Stimulated activated naive CD8-positive, alpha-beta T cell treated with anti-CD3 and anti-CD28 coated beads, Interleukin-15, Interleukin-2, amounts not matched to agents 100 ng/mL and 50 ng/mL, for 24 hours (primary cell): Measurements from ENCODE around the gene CYP27C1.
"Not testable (repeated sequence)": the region's sequence is repeated elsewhere in the genome, so short reads cannot be mapped to it uniquely, and the experiment has no call there.

Experiments used
- H3K27ac Mint-ChIP-seq: one replicate; pipeline ENCODE4 v1.8.0; 2021; ENCODE audit warnings: mild to moderate bottlenecking, mixed read lengths
- H3K27me3 Mint-ChIP-seq: one replicate; pipeline ENCODE4 v1.8.0; 2021; ENCODE audit warnings: mixed read lengths
- H3K36me3 Mint-ChIP-seq: one replicate; pipeline ENCODE4 v1.8.0; 2021; ENCODE audit warnings: low read depth, mixed read lengths
- H3K4me1 Mint-ChIP-seq: one replicate; pipeline ENCODE4 v1.8.0; 2021; ENCODE audit warnings: low read depth, mixed read lengths
- H3K4me3 Mint-ChIP-seq: one replicate; pipeline ENCODE4 v1.8.0; 2021; ENCODE audit warnings: mild to moderate bottlenecking, mixed read lengths
- H3K9me3 Mint-ChIP-seq: one replicate; pipeline ENCODE4 v1.8.0; 2021; ENCODE audit warnings: mixed read lengths

Gene CYP27C1

GRCh38 chr2:127214201-127214600 is 5.9 kb downstream of the CYP27C1 start:
- peaks cover 13% of the 10 kb centered on the region for H3K4me1 Mint-ChIP-seq
- peaks cover 10% of the 10 kb centered on the region for H3K9me3 Mint-ChIP-seq
- H3K36me3 Mint-ChIP-seq, H3K4me3 Mint-ChIP-seq, H3K27ac Mint-ChIP-seq: not testable (repeated sequence)
- H3K27me3 Mint-ChIP-seq, result peaks cover 74% of the 10 kb centered on the region

DNA sequence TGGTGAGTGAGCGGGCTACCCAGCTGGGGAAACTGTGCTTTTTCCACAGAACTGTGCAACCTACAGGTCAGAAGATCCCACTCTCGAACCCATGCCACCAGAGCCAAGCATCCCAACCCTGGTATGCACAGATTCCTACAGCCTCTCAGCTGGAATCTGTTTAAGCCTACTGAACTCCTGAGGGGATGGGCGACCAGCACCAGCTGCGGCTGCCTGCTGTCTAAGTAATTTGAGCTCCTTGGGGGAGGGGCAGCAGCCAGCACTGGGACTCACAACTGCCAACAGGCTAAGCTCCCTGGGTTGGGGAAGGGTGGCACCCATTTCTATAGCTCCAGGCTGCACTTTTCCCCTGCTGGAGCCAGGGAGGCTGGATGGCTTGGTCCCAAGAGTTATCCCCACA is 11.8 kb downstream of the CYP27C1 start:
- Mint-ChIP-seq H3K9me3 (no peaks in the 10 kb centered on the region), H3K27me3 (peaks cover 47% of the 10 kb centered on the region), H3K27ac (no peak overlapping the region), H3K36me3 (no peaks in the 10 kb centered on the region), H3K4me3 (no peak overlapping the region), H3K4me1 (no peaks in the 10 kb centered on the region)

DNA sequence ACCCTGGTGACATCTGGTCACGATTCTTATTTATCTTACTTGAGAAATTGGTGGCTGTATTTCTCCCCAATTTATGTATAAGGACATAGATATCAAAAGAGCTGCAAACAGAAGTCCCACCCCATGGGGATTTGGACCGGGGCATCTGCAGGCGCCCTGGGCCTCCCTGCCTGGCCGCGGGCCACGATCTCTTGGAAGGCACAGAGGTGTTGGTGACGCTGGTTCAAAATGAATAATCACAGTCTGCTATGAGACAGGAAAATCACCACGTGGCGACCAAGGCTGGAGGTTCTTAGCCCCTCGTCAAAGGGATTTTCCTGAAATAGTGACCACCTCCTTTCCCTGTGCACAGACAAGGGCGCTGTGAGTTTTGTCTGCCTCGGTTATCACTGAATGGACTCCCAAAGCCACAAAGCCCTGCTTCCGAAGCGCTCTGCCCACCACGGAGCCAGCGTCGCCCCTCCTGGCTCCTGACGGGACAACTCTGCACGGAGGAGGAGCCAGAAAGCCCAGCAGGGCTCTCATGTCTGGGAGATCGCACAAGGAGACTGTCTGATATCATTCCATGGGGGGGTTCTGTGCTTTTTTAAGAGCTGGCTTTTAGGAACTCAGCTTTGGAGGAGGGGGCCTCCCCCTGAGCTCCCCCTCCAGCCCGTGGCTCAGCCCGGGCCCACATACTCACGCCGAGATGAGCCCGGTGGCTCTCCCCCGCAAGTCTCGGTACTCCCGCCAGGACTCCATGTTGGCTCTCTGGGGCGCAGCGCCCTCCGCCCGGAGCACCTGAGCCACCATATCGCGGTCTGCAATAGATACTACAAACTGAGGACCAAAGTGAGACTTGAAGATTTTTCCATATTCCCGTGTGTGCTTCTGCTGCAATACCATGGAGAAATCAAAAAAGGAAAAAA is 14.6 kb downstream of the CYP27C1 start:
- Mint-ChIP-seq H3K4me3 (no peak overlapping the region), H3K27me3 (peaks cover 26% of the 10 kb centered on the region), H3K9me3 (no peaks in the 10 kb centered on the region), H3K4me1 (no peaks in the 10 kb centered on the region), H3K27ac (no peak overlapping the region), H3K36me3 (no peaks in the 10 kb centered on the region)

GRCh38 chr2:127201452-127201851 is 18.6 kb downstream of the CYP27C1 start:
- Mint-ChIP-seq H3K4me1 (no peaks in the 10 kb centered on the region), H3K4me3 (no peak overlapping the region), H3K9me3 (no peaks in the 10 kb centered on the region), H3K27ac (no peak overlapping the region), H3K27me3 (peaks cover 6% of the 10 kb centered on the region), H3K36me3 (no peaks in the 10 kb centered on the region)

DNA sequence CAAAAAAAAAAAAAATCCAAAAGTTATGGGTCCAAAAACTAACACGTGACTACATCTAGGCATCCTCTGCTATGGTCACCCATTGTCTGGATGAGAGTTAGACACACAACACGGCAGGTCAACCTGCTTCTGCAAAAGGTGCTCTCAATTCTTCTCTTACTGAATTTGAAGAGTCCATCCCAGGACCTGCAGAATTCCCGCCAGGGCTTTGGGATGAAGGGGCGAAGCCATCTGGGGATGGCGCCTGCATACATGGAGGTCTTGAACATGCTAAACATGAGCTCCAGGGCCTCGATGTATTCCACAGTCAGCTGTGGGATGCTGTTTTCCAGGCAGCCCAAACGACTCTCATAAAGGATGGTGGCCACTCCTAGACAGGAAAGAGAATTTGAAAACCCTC is 19.1 kb downstream of the CYP27C1 start:
- no peak overlapping the region for H3K4me3 Mint-ChIP-seq
- no peaks in the 10 kb centered on the region for H3K4me1 Mint-ChIP-seq
- H3K27ac Mint-ChIP-seq, result no peak overlapping the region
- peaks cover 5% of the 10 kb centered on the region for H3K27me3 Mint-ChIP-seq
- H3K9me3 Mint-ChIP-seq, result no peaks in the 10 kb centered on the region
- H3K36me3 Mint-ChIP-seq, result no peaks in the 10 kb centered on the region

DNA sequence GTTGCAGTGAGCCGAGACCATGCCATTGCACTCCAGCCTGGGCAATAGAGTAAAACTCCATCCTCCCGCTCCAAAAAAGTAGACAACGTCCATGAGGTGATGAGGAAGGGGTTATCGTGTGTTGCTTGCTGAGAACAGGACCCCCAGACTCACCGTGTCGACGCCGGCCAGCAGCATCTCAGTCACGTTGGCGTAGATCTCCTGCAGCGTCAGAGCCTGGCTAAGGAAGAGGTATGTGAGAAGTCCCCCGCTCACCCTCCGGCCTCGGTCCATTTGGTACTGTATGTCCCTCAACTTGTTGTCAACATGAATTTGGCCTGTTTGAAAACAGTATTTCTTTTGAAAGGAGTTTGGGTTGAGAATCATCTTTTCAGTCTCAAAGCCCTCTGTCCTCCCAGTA is 20.9 kb downstream of the CYP27C1 start:
- H3K27me3 Mint-ChIP-seq, result peaks cover 5% of the 10 kb centered on the region
- no peak overlapping the region for H3K4me3 Mint-ChIP-seq
- no peaks in the 10 kb centered on the region for H3K4me1 Mint-ChIP-seq
- H3K9me3 Mint-ChIP-seq, result no peaks in the 10 kb centered on the region
- no peaks in the 10 kb centered on the region for H3K36me3 Mint-ChIP-seq
- no peak overlapping the region for H3K27ac Mint-ChIP-seq

DNA sequence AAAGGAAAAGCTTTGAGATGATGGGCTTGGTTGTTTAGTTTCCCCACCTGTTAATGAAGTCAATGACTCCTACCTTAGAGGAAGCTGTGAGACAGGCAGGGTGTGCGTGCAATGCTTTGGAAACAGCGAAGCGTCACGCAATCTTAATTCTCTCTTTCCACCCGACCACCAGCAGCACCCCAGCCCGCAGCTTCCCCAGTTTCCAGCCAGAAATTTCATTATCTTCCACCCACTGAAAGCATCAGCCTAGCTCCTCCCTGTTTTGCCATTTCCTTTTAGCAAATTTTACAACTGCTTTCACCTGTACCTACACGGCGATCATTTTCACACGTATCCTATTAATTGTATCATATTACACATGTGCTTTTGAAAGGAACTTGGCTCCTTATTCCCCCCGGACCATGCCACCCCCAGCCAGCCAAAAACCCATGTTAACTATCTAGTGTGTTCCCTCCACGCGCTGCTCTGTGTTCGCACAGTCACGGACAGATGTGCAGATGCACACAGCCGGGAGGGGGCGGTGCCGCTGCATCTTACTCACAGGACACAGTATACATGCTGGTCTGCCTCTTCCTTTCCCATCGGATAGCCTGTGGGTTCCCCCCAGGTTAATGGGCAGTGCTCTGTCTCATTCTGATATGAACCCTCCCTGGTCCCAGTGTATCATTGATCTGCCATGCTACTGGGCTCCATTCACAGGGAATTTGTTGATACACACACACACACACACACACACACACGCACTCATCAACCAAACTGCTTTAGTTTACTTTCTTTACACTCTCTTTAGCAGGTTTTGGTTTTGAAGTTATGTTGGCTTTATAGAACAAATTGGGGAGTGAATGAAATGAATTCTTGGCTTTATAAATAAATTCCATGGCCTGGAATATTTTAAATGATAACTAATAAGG is 22.4 kb downstream of the CYP27C1 start:
- Mint-ChIP-seq H3K4me3 (peak overlapping the region; percentile 71), H3K4me1 (no peaks in the 10 kb centered on the region), H3K36me3 (no peaks in the 10 kb centered on the region), H3K27ac (peak overlapping the region; percentile 17), H3K27me3 (no peaks in the 10 kb centered on the region), H3K9me3 (no peaks in the 10 kb centered on the region)

GRCh38 chr2:127196998-127197397 is 23.1 kb downstream of the CYP27C1 start:
- no peaks in the 10 kb centered on the region for H3K27me3 Mint-ChIP-seq
- H3K36me3 Mint-ChIP-seq, result no peaks in the 10 kb centered on the region
- H3K27ac Mint-ChIP-seq, result no peak overlapping the region
- no peak overlapping the region for H3K4me3 Mint-ChIP-seq
- H3K9me3 Mint-ChIP-seq, result no peaks in the 10 kb centered on the region
- no peaks in the 10 kb centered on the region for H3K4me1 Mint-ChIP-seq

GRCh38 chr2:127196549-127196948 is 23.6 kb downstream of the CYP27C1 start:
- Mint-ChIP-seq H3K4me1 (no peaks in the 10 kb centered on the region), H3K9me3 (no peaks in the 10 kb centered on the region), H3K27me3 (no peaks in the 10 kb centered on the region), H3K27ac (no peak overlapping the region), H3K4me3 (no peak overlapping the region), H3K36me3 (no peaks in the 10 kb centered on the region)

GRCh38 chr2:127195140-127196074 is 24.7 kb downstream of the CYP27C1 start:
- Mint-ChIP-seq H3K9me3 (no peaks in the 10 kb centered on the region), H3K4me3 (no peak overlapping the region), H3K27ac (no peak overlapping the region), H3K36me3 (no peaks in the 10 kb centered on the region), H3K27me3 (no peaks in the 10 kb centered on the region), H3K4me1 (no peaks in the 10 kb centered on the region)

DNA sequence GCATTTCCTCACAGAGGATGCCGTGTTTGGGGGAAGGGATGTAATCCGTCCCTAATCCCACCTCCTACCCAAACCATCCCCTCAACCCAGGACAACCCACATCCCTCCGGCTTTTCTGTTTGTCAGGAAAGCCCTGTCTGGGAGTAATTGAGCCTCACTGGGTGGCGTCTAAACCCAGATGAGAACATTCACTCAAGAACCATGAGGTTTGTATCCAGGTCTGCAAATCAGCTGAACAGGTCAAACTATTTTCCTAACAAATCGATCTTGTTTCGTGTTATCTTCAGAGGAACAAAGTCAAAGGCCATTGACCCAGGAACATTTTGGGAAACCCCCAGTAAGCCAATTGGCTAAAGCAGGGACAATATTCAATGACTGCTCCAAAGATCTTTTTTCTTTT is 25.7 kb downstream of the CYP27C1 start:
- peaks cover 3% of the 10 kb centered on the region for H3K27me3 Mint-ChIP-seq
- H3K27ac Mint-ChIP-seq, result no peak overlapping the region
- no peak overlapping the region for H3K4me3 Mint-ChIP-seq
- H3K9me3 Mint-ChIP-seq, result peaks cover 4% of the 10 kb centered on the region
- H3K4me1 Mint-ChIP-seq, result no peaks in the 10 kb centered on the region
- H3K36me3 Mint-ChIP-seq, result no peaks in the 10 kb centered on the region

GRCh38 chr2:127193967-127194280 is 26.2 kb downstream of the CYP27C1 start:
- H3K27ac Mint-ChIP-seq, result no peak overlapping the region
- H3K9me3 Mint-ChIP-seq, result peaks cover 4% of the 10 kb centered on the region
- peaks cover 7% of the 10 kb centered on the region for H3K27me3 Mint-ChIP-seq
- H3K4me1 Mint-ChIP-seq, result no peaks in the 10 kb centered on the region
- no peak overlapping the region for H3K4me3 Mint-ChIP-seq
- no peaks in the 10 kb centered on the region for H3K36me3 Mint-ChIP-seq

DNA sequence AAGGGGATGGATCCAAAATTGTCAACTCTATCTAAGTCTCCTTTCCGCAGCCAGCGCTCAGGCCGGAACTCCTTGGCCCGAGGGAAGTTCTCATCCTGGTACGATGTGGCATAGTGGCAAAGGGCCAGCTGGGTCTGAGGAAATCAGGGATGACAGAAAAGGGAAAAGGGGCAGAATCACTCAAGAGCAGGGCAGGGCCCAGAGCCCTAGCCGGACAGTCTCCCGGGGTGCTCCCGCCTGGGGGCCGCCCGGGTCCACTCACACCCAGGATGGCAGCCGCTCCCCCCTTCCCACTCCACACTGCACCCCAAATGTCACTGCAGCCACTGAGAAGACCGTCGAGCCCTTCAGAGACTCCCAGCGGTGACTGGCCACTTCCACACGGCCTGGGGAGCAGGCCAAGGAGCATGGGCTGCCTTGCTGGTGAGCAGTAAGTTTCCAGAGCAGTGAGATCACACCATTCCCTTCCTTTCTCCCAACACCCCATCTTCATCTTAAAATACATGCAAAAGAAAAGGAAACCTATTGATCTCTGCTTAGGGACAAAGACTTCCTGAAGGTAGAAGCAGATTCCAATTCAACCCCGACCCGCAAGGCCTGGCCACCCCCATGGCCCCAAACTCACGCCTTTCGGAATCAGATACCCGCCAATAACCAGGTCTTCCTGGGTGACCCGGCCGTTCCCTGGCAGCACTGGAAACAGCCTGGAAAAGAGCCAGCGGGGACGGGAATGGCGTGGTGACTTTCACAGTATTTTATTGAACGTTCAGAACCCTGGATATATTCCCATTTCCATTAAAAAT is 26.7 kb downstream of the CYP27C1 start:
- H3K27me3 Mint-ChIP-seq, result peaks cover 12% of the 10 kb centered on the region
- no peaks in the 10 kb centered on the region for H3K36me3 Mint-ChIP-seq
- H3K27ac Mint-ChIP-seq, result no peak overlapping the region
- peaks cover 4% of the 10 kb centered on the region for H3K9me3 Mint-ChIP-seq
- H3K4me1 Mint-ChIP-seq, result no peaks in the 10 kb centered on the region
- no peak overlapping the region for H3K4me3 Mint-ChIP-seq
